Lower leg skin (tissue), 4 donors: Measurements from ENCODE around the gene ZNF43. TPM values are rescaled to one million over a fixed set of nuclear protein-coding genes. Genes with fewer than 3 reads are reported as not detected.
A peak's percentile ranks its signal among the peaks of the same experiment; 100 is the strongest.
"Not testable (repeated sequence)": the region's sequence is repeated elsewhere in the genome, so short reads cannot be mapped to it uniquely, and the experiment has no call there.

Source experiments
- DNase-seq, 2 donors: peaks; one replicate each; pipeline ENCODE4 v3.0.0-alpha.2; 2019; ENCODE audit warnings: low spot score in 2 of 2
- H3K4me3 ChIP-seq: fragments of 200-600 bp; sonication (generic); 2 replicates; pipeline ENCODE4 v1.5.1; 2017; ENCODE audit warnings: mild to moderate bottlenecking, low read depth; ENCODE audit not compliant: poor library complexity, severe bottlenecking
- POLR2A ChIP-seq, 2 donors: fragments of 450-650 bp; IDR thresholded peaks; one replicate each; pipeline ENCODE4 v1.6.1; 2016 to 2017; ENCODE audit warnings: antibody characterized with exemption in 2 of 2, mild to moderate bottlenecking in 1 of 2, moderate library complexity in 1 of 2
- WGBS, 2 donors: methylation state at CpG; one replicate each; pipeline ENCODE4 v1.1.5; 2018; 5-methylcytosine and 5-hydroxymethylcytosine counted together
- intact Hi-C: fragments of 100-400 bp; cut with DNase I; formaldehyde crosslinking; loops from one replicate; pipeline ENCODE4 v1.15.0; 2023; ENCODE audit warnings: low total_unique reads
- total RNA-seq, 4 donors: library from RNA; depleted of rRNA; stranded (reverse); fragments of >200 nt; gene quantifications; one replicate each; pipeline ENCODE4 v1.1.0, GENCODE V29; 2016
- TF ChIP-seq, protein P1 (sequence below), 3 donors: fragments of 450-650 bp; IDR thresholded peaks; one replicate each; pipeline ENCODE4 v1.5.1; 2016; ENCODE audit warnings: antibody characterized with exemption in 3 of 3, mild to moderate bottlenecking in 3 of 3, moderate library complexity in 2 of 3

The ZNF43 gene
- 10 to 100 TPM in 1 of 4 donors, 1 to 10 TPM in 3; 4.2 to 11.1 (median 8.8) TPM for total RNA-seq

DNA sequence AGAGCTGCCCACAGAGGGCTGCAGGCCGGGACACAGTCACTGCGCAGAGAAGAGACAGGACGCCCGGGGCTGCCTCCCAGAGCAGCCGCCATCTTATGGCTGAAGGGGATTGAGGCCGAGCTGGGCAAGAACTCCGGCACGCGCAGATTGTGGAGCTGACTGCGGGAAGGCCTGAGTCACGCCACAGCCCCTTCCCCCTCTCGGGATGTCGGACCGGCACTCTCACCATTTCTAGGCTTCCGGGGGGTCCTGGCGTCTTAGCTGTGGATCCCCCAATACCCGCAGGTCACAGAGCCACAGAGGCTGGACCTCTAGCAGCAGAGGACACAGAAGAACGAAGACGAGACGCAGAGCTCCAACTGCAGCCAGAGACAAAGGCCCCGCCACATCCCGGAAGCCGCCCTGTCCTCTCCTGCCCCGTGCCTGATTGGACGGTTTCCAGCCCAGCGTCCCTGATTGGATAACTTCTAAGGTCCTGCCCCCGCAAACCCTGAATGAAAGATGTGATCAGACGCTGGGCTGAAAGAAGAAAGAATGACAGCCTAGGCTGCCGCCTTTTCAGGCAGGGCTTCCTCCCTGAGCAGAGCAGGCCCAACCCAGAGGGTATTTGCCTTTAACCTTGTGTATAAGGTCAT, at the start of gene ZNF43:
Gene ZNF43 (minus strand): TSS at position 373 of the 635 bp plus-strand sequence. CDS start 144 bp downstream, at position 229.
- peak; percentile 98 to 99 for DNase-seq
- peak within 1 kb of the TSS; percentile 53 for H3K4me3 ChIP-seq
- intact Hi-C loops: no loop called here
- TF ChIP-seq POLR2A (IDR thresholded peaks at IDR 0.05): no peak
- TF ChIP-seq, protein P1, sequence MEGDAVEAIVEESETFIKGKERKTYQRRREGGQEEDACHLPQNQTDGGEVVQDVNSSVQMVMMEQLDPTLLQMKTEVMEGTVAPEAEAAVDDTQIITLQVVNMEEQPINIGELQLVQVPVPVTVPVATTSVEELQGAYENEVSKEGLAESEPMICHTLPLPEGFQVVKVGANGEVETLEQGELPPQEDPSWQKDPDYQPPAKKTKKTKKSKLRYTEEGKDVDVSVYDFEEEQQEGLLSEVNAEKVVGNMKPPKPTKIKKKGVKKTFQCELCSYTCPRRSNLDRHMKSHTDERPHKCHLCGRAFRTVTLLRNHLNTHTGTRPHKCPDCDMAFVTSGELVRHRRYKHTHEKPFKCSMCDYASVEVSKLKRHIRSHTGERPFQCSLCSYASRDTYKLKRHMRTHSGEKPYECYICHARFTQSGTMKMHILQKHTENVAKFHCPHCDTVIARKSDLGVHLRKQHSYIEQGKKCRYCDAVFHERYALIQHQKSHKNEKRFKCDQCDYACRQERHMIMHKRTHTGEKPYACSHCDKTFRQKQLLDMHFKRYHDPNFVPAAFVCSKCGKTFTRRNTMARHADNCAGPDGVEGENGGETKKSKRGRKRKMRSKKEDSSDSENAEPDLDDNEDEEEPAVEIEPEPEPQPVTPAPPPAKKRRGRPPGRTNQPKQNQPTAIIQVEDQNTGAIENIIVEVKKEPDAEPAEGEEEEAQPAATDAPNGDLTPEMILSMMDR (IDR thresholded peaks at IDR 0.05): no peak
- WGBS, 2 donors: 0 to 1% methylated on average over 18 of the region's 29 CpGs

DNA sequence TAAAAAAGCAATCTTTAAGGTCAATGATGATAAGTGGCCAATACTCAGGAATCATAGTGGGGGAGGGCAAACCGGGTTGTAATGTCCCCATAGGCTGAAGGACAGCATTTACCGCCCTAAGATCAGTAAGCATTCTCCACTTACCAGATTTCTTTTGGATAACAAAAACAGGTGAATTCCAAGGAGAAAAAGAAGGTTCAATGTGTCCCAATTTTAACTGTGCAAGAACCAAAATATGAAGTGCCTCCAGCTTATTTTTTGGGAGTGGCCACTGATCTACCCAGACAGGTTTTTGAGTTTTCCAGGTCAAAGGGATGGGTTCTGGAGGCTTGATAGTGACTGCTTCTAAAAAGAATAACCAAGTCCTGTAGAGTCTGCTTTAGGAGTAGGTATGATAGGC, 49.5 kb upstream of the ZNF43 start:
- H3K4me3 ChIP-seq, DNase-seq, intact Hi-C loops: not testable (repeated sequence)
- WGBS, 2 donors: 65 to 72% methylated on average over 2 of the region's 2 CpGs

DNA sequence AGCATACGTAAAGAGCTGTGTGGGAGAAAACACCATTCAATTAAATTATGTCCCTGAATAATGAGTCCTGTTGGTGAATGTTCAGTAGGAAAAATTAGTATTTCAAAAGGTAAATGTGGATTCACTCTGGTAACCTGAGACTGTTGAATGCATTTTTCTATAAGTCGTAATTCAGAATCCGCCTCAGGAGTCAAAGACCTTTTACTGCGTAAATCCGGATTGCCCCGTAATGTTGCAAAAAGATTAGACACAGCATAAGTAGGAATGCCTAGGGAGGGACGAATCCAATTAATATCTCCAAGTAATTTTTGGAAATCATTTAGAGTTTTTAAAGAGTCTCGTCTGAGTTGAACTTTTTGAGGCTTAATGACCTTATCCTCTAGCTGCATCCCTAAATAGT, 48.8 kb upstream of the ZNF43 start:
- DNase-seq, intact Hi-C loops, H3K4me3 ChIP-seq: not testable (repeated sequence)
- 63 to 83% methylated on average over 8 of the region's 8 CpGs for WGBS, 2 donors

DNA sequence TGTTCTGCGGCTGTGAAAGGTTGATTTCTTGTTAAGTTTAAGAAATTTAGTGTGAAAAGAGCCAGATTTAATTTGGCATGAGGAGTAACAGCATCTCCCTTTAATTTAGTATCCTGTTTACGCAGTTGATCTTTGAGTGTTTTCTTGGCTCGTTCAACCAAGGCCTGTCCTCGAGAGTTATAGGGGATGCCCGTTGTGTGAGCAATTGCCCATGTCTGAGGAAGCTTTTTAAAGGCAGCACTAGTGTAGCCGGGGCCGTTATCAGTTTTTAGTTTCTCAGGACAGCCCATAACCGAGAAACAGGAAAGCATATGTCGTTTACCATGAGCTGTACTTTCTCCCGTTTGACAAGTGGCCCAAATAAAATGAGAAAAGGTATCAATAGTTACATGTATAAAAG, 47.5 kb upstream of the ZNF43 start:
- no peak for TF ChIP-seq POLR2A (IDR thresholded peaks at IDR 0.05)
- TF ChIP-seq, protein P1 (IDR thresholded peaks at IDR 0.05): no peak
- WGBS, 2 donors: 77 to 88% methylated on average over 10 of the region's 10 CpGs
- no peak overlapping the region for H3K4me3 ChIP-seq
- intact Hi-C loops: no loop called here
- no peak for DNase-seq

DNA sequence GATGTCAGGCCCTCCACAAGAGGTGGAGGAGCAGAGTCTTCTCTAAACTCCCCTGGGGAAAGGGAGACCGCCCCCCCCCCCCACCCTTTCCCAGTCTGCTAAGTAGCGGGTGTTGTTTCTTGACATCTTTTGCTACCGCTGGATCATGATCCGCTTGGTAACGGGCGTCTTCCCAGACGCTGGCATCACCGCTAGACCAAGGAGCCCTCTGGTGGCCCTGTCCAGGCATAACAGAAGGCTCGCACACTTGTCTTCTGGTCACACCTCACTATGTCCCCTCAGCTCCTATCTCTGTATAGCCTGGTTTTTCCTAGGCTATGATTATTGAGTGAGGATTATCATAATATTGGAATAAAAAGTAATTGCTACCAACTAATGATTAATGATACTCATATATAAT, 44.8 kb upstream of the ZNF43 start:
- 37 to 48% methylated on average over 5 to 9 of the region's 9 CpGs for WGBS, 2 donors
- H3K4me3 ChIP-seq, DNase-seq, intact Hi-C loops: not testable (repeated sequence)

DNA sequence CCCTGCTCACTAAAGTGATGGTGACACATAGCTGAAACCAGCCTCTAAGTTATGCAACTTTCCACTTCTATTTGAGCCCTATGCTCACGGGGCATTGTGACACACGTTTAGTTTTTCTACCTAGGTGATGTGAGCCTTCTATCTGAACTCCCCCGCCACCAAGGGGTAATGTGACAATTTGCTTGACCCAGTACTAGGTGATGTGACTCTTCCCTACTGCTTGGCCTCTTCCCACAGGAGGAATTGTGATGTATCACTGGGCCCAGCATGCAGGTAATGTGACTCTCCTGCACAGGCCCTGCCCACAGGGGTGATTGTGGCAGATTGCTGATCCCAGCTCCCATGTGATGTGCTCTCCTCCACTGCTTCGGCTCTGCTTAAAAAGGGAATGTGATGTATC, 42.7 kb upstream of the ZNF43 start:
- DNase-seq: no peak
- WGBS, 2 donors: 87 to 90% methylated on average over 4 of the region's 4 CpGs
- intact Hi-C loops: no loop called here
- H3K4me3 ChIP-seq: no peak overlapping the region
- no peak for TF ChIP-seq POLR2A (IDR thresholded peaks at IDR 0.05)
- TF ChIP-seq, protein P1 (IDR thresholded peaks at IDR 0.05): no peak

DNA sequence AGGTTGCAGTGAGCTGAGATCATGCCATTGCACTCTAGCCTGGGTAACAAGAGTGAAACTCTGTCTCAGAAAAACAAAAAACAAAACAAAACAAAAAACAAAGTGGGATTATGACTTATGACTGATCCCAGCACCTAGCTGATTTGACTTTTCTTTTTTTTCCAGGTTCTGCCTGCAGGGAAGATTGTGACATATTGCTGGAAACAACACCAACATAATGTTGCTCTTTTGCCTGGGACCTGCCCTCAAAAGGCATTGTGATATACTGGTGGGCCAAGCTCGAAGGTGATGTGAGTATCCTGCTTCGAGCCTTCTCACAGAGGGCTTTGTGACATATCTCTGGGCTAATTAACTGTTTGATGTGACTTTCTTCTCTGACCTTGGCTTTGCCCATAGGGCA, 42.0 kb upstream of the ZNF43 start:
- no peak overlapping the region for H3K4me3 ChIP-seq
- WGBS, 2 donors: 87 to 95% methylated on average over 2 of the region's 2 CpGs
- TF ChIP-seq POLR2A (IDR thresholded peaks at IDR 0.05): no peak
- TF ChIP-seq, protein P1 (IDR thresholded peaks at IDR 0.05): no peak
- DNase-seq: no peak
- intact Hi-C loops: no loop called here

DNA sequence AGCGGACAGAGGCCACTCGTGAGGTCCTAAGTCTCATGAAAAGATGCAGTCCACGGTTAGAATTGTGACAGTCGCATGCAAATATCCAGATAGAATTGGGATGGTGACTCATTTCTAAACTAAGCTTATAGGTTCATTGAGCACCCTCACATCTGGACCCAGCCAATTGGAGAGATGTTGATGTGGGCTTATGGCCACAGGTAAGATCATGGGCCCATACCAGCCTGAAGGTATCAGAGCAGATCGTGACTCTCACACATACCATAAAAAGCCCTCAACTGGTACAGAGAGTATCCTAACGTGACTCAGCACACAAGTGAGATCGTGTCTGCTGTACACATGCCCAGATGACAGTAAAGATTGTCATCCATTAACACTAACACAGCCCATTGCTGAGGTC, 40.6 kb upstream of the ZNF43 start:
- intact Hi-C loops, DNase-seq: not testable (repeated sequence)
- WGBS, 2 donors: 87 to 91% methylated on average over 5 to 7 of the region's 7 CpGs

More for the DNA sequence above, 40.6 kb upstream of the ZNF43 start:
- not testable (repeated sequence) for H3K4me3 ChIP-seq
